ENCODE data around the gene SIK2.

SIK2 gene

DNA sequence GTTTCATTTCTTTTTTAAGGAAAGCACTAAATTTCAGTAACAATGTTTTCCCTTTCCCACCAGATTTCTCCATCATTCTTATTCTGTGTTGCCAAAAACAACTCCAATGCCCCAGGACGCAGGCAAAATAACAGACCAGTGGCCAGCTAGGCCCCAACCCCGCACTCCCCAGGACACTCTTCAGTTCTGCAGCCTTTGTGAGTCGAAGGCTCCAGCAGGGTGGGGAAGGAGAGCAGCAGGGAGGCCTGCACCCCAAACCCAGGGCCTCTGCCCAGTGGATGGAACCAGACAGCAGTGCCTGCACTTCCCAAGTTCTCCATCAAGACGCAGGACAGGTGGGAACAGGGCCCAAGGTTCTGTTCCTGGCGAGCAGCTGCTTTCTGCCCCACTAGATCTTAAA, 129.6 kb downstream of the SIK2 start:
- in situ Hi-C loops (cut with MboI; ENCODE audit: low pct_unique_long_range_greater_than_20kb, low sequenced_read_pairs, unreplicated experiment), result no loop called here
- TF ChIP-seq, protein P1, sequence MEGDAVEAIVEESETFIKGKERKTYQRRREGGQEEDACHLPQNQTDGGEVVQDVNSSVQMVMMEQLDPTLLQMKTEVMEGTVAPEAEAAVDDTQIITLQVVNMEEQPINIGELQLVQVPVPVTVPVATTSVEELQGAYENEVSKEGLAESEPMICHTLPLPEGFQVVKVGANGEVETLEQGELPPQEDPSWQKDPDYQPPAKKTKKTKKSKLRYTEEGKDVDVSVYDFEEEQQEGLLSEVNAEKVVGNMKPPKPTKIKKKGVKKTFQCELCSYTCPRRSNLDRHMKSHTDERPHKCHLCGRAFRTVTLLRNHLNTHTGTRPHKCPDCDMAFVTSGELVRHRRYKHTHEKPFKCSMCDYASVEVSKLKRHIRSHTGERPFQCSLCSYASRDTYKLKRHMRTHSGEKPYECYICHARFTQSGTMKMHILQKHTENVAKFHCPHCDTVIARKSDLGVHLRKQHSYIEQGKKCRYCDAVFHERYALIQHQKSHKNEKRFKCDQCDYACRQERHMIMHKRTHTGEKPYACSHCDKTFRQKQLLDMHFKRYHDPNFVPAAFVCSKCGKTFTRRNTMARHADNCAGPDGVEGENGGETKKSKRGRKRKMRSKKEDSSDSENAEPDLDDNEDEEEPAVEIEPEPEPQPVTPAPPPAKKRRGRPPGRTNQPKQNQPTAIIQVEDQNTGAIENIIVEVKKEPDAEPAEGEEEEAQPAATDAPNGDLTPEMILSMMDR (IDR thresholded peaks at IDR 0.05; ENCODE audit: extremely low read depth, insufficient read depth, missing control alignments), result no peak
- no peak for DNase-seq (ENCODE audit: low spot score)

DNA sequence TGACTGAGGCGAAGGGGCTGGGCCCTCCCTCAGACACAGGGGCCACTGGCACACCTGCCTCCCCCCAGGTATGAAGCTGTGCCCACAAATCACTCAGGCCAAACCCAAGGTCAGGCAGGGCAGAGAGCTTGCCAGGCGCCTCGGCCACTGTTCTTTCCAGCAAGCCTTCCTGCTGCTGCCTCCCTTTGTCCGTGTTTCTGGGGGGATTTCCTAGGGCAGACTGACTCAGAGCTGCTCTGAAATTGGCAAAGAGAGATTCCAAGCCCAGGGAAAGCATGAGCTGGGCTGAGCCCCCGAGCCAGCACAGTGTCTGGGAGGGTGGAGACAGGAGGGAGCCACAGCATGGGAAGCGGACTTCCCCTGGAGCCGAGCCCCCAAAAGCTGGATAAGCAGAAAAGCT, 130.8 kb downstream of the SIK2 start:
- TF ChIP-seq, protein P1 (IDR thresholded peaks at IDR 0.05; ENCODE audit: extremely low read depth, insufficient read depth, missing control alignments), result no peak
- in situ Hi-C loops (cut with MboI; ENCODE audit: low pct_unique_long_range_greater_than_20kb, low sequenced_read_pairs, unreplicated experiment), result no loop called here
- DNase-seq (ENCODE audit: low spot score), result no peak

DNA sequence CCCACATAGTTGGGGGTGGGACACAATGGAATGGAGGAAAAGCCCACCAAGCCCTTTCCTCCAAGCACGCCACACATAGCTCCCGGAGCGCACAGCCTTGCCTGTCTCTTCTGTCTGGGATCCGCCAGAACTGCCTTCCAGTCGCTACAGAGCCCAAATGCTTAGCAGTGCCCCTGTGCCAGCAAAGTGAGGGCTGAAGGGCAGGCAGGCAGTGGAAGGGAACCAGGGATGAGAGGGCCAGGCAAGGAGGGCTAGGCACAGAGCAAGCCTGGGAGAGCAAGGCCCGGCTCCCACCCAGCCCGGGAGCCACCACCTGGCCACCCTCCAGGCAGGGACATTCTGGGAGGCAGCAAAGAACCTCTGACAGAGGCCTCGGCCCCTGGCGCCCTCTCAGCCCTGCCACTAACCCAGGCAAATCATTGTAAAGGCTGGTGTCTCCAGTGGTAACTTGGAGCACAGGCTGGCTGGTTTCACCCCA, 131.4 kb downstream of the SIK2 start:
- in situ Hi-C loops (cut with MboI; ENCODE audit: low pct_unique_long_range_greater_than_20kb, low sequenced_read_pairs, unreplicated experiment), result no loop called here
- TF ChIP-seq, protein P1 (IDR thresholded peaks at IDR 0.05; ENCODE audit: extremely low read depth, insufficient read depth, missing control alignments), result no peak
- DNase-seq (ENCODE audit: low spot score), result no peak

DNA sequence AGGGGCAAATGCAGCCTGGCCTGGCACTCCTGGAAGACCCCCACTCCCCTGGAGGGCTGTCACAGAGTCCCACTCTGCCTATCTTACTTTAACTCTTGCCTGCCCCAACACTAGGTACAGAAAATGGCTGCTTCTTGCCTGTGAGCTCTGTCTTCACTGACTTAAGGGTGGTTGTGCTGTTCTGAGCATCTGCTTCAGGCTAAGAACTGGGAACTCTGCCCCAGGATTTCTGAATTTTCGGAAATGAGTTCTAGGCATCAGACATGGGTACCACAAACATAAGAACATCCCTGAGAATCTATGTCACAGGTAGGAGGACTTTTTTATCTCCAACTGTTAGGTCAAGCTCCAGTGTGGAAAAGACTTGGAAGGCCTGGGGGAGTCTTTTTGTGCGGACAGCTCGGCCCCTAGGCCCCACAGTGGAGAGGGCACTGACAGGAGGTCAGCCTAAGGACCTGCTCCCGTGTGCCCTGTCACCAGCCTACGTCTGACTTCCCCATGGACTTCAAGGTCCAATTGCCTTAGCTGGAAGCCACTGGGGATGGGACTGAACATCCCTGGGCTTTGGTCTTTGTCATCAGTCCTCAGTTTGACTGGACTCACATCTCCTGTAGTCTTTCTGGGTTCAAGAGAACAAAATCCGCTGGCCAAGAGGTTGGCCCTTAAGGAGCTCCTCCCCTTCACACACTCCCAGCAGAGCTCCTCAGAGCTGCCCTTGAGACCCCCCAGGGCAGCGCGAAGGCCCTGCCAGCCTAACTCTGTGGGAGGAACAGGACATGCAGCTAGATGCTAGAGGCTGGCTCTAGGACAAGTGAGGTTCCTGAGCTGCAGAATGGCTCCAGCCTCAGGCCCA, 132.1 kb downstream of the SIK2 start:
- in situ Hi-C loops (cut with MboI; ENCODE audit: low pct_unique_long_range_greater_than_20kb, low sequenced_read_pairs, unreplicated experiment), result no loop called here
- DNase-seq (ENCODE audit: low spot score), result no peak

DNA sequence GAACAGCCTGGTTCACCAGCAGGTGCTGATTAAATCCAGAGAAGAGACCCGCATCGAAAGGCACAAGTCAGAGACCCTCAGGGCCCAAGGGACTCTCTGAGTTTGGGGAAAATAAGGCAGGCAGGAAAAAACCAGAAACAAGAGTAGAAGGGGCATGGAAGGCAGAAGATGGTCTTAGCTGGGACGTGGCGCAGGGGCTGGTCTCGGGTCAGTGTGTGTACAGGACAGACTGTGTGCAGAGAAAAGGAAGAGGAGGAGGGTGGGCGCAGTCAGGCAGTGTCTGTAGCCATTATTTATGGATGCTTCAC, 132.7 kb downstream of the SIK2 start:
- DNase-seq (ENCODE audit: low spot score), result no peak
- in situ Hi-C loops (cut with MboI; ENCODE audit: low pct_unique_long_range_greater_than_20kb, low sequenced_read_pairs, unreplicated experiment), result no loop called here
- TF ChIP-seq, protein P1 (IDR thresholded peaks at IDR 0.05; ENCODE audit: extremely low read depth, insufficient read depth, missing control alignments), result no peak

More for the DNA sequence above, 132.1 kb downstream of the SIK2 start:
- TF ChIP-seq, protein P1 (IDR thresholded peaks at IDR 0.05; ENCODE audit: extremely low read depth, insufficient read depth, missing control alignments), result no peak

DNA sequence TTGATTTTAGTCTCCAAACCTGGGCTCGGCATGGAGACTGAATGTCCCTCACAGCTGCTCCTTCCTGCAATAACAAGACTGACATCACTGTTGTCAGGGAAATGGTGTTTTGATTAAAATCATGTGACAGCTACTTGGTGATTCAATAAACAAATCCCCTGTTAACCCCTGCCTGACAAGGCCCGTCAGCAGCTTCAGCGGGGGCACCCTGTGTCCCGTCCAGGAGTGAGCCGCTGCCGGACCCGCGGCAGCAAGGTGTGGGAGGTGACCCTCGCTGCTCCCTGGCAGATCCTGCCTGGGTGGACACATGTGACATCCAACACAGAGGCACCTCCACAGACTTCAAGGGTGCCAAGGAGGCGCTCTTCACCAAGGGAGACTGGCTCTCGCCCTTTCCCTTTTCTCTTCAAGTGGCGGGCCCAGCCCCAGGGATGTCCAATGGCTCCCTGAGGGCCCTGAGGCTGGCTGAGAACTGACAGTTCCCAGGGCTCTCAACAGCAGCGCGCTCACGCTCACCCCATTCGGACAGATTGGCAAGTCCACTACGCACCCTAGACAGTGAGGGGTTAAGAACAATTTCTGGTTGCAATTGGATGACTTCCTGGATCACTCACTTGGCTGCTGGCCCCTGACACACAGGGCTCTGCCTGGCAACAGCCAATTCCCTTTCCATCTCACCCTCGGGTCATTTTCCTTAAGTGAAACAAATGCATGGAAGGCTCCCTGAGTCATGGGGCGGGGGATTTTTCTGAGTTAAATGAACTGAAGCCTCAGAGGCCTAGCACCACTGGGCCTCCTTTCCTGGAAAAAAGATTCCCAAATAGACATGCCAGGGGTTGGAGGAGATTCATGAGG, 133.2 kb downstream of the SIK2 start:
- DNase-seq (ENCODE audit: low spot score), result no peak
- in situ Hi-C loops (cut with MboI; ENCODE audit: low pct_unique_long_range_greater_than_20kb, low sequenced_read_pairs, unreplicated experiment), result no loop called here
- TF ChIP-seq, protein P1 (IDR thresholded peaks at IDR 0.05; ENCODE audit: extremely low read depth, insufficient read depth, missing control alignments), result no peak
